GM21737 (cell line): ENCODE measurements around the gene C1GALT1C1.

ENCODE experiments used
- ATAC-seq: cut with Tn5 transposase; IDR thresholded peaks from one replicate; pipeline ENCODE4 v1.9.1; 2021; ENCODE audit warnings: mild to moderate bottlenecking, moderate library complexity; ENCODE audit not compliant: unreplicated experiment

The C1GALT1C1 gene

GRCh38 chrX:120585702-120586101, 44.2 kb downstream of the C1GALT1C1 start:
- no peak for ATAC-seq
